ENCODE data around the gene PLXNB2.
"Not testable (repeated sequence)": the region's sequence is repeated elsewhere in the genome, so short reads cannot be mapped to it uniquely, and the experiment has no call there.

The PLXNB2 gene

GRCh38 chr22:50306753-50307749 is at the start of gene PLXNB2:
PLXNB2 (minus strand) TSS chr22:50307646; CDS start chr22:50290584, 17,062 bp downstream.
- peak; percentile 70 for DNase-seq

GRCh38 chr22:50357222-50357621 is 49.8 kb upstream of the PLXNB2 start:
- no peak for DNase-seq

GRCh38 chr22:50356186-50356585 is 48.7 kb upstream of the PLXNB2 start:
- no peak for DNase-seq

DNA sequence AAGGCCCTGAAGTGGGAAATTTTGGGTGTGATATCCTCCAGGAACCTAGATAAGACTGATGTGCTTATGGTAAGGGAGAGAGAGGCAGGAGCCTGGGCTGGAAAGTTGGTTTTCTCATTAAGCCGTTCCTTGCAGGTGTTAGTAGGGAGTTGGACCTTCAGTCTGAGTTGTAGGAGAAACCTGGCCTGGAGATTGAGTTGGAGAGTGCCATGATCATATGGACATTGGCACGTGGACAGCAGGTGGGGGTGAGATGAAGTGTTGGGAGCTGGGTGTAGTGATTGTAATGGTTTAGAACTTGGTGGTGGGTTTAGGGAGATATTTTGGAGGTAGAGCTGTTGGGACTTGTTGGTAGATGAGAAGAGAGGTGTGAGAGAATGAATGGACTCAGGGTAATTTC is 40.6 kb upstream of the PLXNB2 start:
- DNase-seq: no peak

- DNase-seq: no peak
Observed at GRCh38 chr22:50347157-50347556, 39.7 kb upstream of the PLXNB2 start.

- no peak for DNase-seq
Observed at GRCh38 chr22:50346470-50346869, 39.0 kb upstream of the PLXNB2 start.

DNA sequence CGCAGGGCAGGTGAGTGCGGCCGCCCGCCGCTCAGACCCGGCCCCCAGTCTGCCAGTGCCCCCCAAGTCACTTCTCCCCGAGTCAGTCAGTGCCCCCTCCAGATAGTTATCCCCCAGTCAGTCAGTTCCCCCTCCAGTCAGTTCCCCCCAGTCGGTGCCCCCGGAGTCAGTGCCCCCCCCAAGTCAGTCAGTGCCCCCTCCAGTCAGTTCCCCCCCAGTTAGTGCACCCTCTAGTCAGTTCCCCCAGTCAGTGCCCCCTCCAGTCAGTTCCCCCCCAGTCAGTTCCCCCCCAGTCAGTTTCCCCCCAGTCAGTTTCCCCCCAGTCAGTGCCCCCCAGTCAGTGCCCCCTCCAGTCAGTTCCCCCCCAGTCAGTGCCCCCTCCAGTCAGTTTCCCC is 36.1 kb upstream of the PLXNB2 start:
- DNase-seq: peak; percentile 44

DNA sequence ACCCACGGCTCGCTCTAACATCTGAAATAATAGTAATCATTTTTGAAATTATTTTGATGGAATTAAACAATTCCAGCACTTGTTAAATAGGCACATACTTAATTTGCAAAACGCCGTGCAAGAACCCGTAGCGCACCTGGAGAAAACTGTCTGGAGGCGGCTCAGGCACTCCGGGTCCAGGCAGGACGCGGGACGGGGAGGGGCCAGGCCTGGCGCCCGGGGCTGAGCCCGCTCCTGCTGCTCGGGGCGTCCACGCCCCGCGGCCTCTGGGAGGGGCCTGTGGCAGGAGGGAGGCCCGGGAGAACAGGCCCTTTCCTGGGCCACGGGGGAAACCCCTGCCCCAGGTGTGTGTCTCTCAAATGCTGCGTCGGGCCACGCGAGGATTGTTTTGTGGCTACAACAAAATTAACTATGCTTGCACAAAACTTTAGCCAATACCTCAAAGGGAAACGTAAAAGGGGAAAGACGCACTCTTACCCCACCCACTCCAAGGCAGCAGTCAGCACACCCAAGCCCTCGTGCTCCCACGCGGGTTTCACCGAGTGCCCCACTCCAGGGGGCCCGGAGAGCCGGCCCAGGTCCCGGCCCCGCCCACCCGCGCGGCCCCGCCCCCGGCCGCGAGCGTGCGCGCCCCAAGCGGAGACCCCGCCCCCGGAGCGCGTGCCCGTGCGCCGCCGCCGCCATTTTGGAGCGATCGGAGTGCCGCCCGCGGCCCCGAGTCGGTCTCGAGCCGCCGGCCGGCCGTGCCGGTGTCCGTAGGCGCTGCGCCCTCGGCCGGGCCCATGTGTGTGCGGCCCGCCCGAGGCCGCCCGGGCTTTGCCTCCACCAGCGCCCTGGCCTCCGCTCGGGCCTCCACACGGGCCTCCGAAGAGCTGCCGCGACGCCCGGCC is 35.5 kb upstream of the PLXNB2 start, which contains the start of gene PPP6R2:
PPP6R2 (plus strand) TSS at position 677 of the 890 bp plus-strand sequence. CDS start 50,582 bp downstream, outside the sequence.
- DNase-seq: peak; percentile 83

- DNase-seq: peak; percentile 95
Observed at GRCh38 chr22:50341977-50342650, 34.7 kb upstream of the PLXNB2 start.

DNA sequence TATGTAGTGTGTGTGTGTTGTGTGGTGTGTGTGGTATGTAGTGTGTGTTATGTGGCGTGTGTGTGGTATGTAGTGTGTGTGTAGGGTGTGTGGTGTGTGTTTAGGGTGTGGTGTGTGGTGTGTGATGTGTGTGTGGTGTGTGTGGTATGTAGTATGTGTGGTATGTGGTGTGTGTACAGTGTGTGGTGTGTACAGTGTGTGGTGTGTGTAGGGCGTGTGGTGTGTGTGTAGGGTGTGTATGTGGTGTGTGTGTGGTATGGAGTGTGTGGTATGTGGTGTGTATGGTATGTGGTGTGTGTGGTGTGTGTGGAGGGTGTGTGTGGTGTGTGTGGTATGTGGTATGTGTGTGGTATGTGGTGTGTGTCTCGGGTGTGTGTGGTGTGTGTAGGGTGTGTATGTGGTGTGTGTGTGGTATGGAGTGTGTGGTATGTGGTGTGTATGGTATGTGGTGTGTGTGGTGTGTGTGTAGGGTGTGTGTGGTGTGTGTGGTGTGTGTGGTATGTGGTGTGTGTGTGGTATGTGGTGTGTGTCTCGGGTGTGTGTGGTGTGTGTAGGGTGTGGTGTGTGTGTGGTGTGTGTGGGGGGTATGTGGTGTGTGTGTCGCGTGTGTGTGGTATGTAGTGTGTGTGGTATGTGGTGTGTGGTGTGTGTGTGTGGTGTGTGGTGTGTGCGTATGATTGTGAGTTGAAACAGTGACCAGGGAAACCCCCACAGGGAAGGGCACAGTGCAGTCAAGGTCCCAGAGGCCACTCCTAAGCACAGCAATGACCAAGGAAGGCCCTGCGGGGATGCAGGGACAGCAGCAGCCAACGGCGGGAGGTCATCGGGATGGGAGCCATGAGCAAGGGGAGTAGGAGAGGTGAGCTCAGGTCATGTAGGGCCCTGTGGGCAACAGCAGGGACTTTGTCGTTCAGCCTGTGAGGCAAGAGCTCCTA is 32.8 kb upstream of the PLXNB2 start:
- DNase-seq: peak; percentile 25

- DNase-seq: no peak
Observed at GRCh38 chr22:50338860-50339462, 31.5 kb upstream of the PLXNB2 start.

- DNase-seq: no peak
Observed at GRCh38 chr22:50338042-50338573, 30.7 kb upstream of the PLXNB2 start.

DNA sequence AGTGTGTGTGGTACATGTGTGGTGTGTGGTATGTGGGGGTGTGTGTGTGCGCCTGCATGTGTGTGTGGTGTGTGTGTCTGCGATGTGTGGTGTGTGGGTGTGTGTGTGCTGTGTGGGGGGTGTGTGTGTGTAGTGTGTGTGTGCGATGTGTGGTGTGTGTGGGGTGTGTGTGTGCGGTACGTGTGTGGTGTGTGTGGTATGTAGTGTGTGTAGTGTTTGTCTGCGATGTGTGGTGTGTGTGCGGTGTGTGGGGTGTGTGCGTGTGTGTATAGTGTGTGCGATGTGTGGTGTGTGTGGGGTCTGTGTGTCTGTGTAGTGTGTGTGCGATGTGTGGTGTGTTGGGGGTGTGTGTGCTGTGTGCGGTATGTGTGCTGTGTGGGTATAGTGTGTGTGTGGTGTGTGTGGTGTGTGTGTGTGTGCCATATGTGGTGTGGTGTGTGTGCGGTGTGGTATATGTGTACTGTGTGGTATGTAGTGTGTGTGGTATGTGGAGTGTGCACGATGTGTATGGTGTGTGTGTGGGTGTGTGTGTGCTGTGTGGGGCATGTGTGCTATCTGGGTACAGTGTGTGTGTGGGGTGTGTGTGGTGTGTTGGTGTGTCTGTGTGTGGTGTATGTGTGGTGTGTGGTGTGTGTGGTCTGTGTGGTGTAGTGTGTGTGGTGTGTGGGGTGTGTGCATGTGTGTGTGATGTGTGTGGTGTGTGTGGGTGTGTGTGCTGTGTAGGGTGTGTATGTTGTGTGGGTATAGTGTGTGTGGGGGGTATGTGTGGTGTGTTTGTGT is 30.0 kb upstream of the PLXNB2 start:
- DNase-seq: no peak

DNA sequence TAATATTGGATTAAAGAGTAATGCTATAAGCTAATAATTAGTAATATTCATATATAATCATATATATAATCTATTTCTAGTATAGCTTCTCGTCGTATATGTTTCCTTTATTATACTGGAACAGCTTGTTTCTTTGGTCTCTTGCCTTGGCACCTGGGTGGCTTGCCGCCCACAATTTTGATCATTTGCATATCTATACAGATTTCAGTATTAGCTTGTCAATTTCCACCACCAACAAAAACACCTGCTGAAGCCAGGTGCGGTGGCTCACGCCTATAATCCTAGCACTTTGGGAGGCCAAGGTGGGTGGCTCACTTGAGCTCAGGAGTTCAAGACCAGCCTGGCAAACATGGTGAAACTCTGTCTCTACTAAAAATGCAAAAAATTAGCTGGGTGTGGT is 27.0 kb upstream of the PLXNB2 start:
- not testable (repeated sequence) for DNase-seq

- no peak for DNase-seq
Observed at GRCh38 chr22:50329236-50329635, 21.8 kb upstream of the PLXNB2 start.

- no peak for DNase-seq
Observed at GRCh38 chr22:50327711-50328019, 20.2 kb upstream of the PLXNB2 start.

- peak; percentile 83 for DNase-seq
Observed at GRCh38 chr22:50326956-50327710, 19.7 kb upstream of the PLXNB2 start, which contains the start of gene DENND6B. DENND6B (minus strand) TSS chr22:50327012; CDS start chr22:50326988, 24 bp downstream.

DNA sequence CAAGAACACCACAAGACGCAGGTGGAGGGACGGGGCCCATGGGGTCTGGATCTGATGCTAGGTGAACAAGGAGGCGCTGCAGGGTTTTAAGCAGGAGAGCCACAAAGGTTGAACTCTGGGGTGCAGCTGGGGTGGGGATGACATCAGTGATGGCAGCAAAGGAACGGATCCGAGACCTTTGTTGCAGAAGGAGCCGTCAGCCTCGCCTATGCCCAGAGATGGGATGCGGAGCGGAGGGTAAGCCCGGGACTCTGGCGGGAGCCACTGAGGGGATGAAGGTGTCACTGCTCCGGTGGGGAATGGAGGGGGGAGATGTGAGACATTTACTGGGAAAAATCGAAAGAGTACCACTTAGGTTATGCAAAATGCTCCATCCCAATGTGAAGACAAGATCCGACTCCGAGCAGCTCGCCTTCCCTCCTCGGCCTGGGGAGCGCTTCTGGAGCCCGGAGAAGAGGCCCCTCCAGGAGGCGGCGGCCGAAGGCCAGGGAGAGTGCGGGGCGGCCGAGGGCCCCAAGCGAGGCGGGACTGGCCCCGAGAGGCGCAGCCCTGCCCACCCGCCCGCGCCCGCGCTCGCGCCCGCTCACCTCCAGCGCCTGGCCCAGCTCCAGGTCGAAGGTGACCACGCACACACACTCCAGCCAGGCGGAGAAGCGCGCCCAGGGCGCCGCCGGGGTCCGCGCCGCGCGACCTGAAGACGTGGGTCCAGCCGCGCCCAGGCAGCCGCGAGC is 18.9 kb upstream of the PLXNB2 start:
- DNase-seq: no peak
